CD4-positive, CD25-positive, alpha-beta regulatory T cell (primary cell): ENCODE data around the gene PCSK5. TPM values are rescaled to one million over a fixed set of nuclear protein-coding genes. Genes with fewer than 3 reads are reported as not detected.
"Not testable (repeated sequence)": the region's sequence is repeated elsewhere in the genome, so short reads cannot be mapped to it uniquely, and the experiment has no call there.

Experiments
- ATAC-seq, 2 donors: fragments of 150-1000 bp; cut with Tn5 transposase; one replicate each; pipeline ENCODE4 v1.10.0; 2021; ENCODE audit warnings: low read depth in 2 of 2, moderate number of reproducible peaks in 2 of 2, moderate library complexity in 1 of 2
- DNase-seq, 3 donors: peaks; one replicate each; pipeline versions ENCODE4 v3.0.0 to v3.0.0-alpha.2; 2012 to 2022; ENCODE audit warnings: mixed read lengths in 1 of 3
- H3K27ac ChIP-seq: one replicate; pipeline ENCODE4 v1.7.0; 2013; ENCODE audit warnings: mild to moderate bottlenecking, low read length; ENCODE audit not compliant: insufficient read depth, poor library complexity, severe bottlenecking
- H3K27me3 ChIP-seq: one replicate; pipeline ENCODE4 v1.7.0; 2013; ENCODE audit warnings: low read length; ENCODE audit not compliant: control insufficient read depth, insufficient read depth
- H3K36me3 ChIP-seq: one replicate; pipeline ENCODE4 v1.7.0; 2013; ENCODE audit warnings: mild to moderate bottlenecking, low read length, moderate library complexity; ENCODE audit not compliant: control insufficient read depth, insufficient read depth
- H3K4me1 ChIP-seq: 2 replicates; pipeline ENCODE4 v1.7.0; 2013; ENCODE audit warnings: mild to moderate bottlenecking, low read length; ENCODE audit not compliant: insufficient read depth, control insufficient read depth, poor library complexity, severe bottlenecking
- H3K4me3 ChIP-seq: one replicate; pipeline ENCODE4 v1.7.0; 2013; ENCODE audit warnings: low read depth, mild to moderate bottlenecking, low read length, moderate library complexity
- H3K9me3 ChIP-seq, 2 experiments: 1 replicate in 1 of 2; 2 replicates in 1 of 2; pipeline ENCODE4 v1.7.0; 2013; ENCODE audit warnings: low read length in 2 of 2, mild to moderate bottlenecking in 1 of 2, moderate library complexity in 1 of 2; ENCODE audit not compliant: control insufficient read depth in 2 of 2
- H3K27ac Mint-ChIP-seq, 3 donors: one replicate each; pipeline ENCODE4 v1.8.0; 2020 to 2022; ENCODE audit warnings: mild to moderate bottlenecking in 3 of 3, mixed read lengths in 3 of 3, moderate library complexity in 2 of 3
- H3K27me3 Mint-ChIP-seq: one replicate; pipeline ENCODE4 v1.8.0; 2022; ENCODE audit warnings: mild to moderate bottlenecking, mixed read lengths
- H3K36me3 Mint-ChIP-seq: one replicate; pipeline ENCODE4 v1.8.0; 2020; ENCODE audit warnings: mixed read lengths
- H3K4me1 Mint-ChIP-seq, 4 donors: one replicate each; pipeline ENCODE4 v1.8.0; 2020 to 2022; ENCODE audit warnings: mixed read lengths in 4 of 4, mild to moderate bottlenecking in 1 of 4
- H3K4me3 Mint-ChIP-seq, 4 donors: one replicate each; pipeline ENCODE4 v1.8.0; 2020 to 2022; ENCODE audit warnings: mild to moderate bottlenecking in 4 of 4, mixed read lengths in 4 of 4, moderate library complexity in 3 of 4
- H3K9me3 Mint-ChIP-seq, 7 donors: one replicate each; pipeline ENCODE4 v1.8.0; 2020 to 2022; ENCODE audit warnings: mixed read lengths in 7 of 7, mild to moderate bottlenecking in 3 of 7, moderate library complexity in 2 of 7
- polyA plus RNA-seq, 4 donors: library from polyadenylated mRNA; unstranded; fragments of 300-500 nt; fragmentation: Illumina TruSeq; gene quantifications; one replicate each; pipeline ENCODE4 v1.2.3, GENCODE V29; 2021
- total RNA-seq: library from RNA; stranded (reverse); gene quantifications from one replicate; pipeline ENCODE4 v1.2.3, GENCODE V29; 2022

PCSK5 gene
- total and polyA plus RNA-seq, 5 donors from 2014 or later = 0.47 to 2.7 (median 2.0) TPM

GRCh38 chr9:75855509-75855908, 35.0 kb upstream of the PCSK5 start:
- H3K27ac Mint-ChIP-seq = no peak overlapping the region
- Histone ChIP-seq H3K4me3 (no peak overlapping the region), H3K27me3 (no peaks in the 10 kb centered on the region)

GRCh38 chr9:75858497-75859092, 31.9 kb upstream of the PCSK5 start:
- H3K36me3 ChIP-seq = no peaks in the 10 kb centered on the region
- Mint-ChIP-seq H3K27me3 (peaks cover 8% of the 10 kb centered on the region), H3K27ac (no peak overlapping the region), H3K4me3 (no peak overlapping the region), H3K4me1 (no peaks in the 10 kb centered on the region), H3K36me3 (no peaks in the 10 kb centered on the region), H3K9me3 (no peaks in the 10 kb centered on the region)
- no peaks in the 10 kb centered on the region for H3K27me3 ChIP-seq
- no peaks in the 10 kb centered on the region for H3K9me3 ChIP-seq
- H3K4me3 ChIP-seq = no peak overlapping the region
- H3K27ac ChIP-seq = no peak overlapping the region
- no peaks in the 10 kb centered on the region for H3K4me1 ChIP-seq
- DNase-seq (no peak), ATAC-seq (no peak)

More at GRCh38 chr9:75855509-75855908, 35.0 kb upstream of the PCSK5 start:
- no peaks in the 10 kb centered on the region for H3K4me1 ChIP-seq
- ATAC-seq (no peak), DNase-seq (peak in 1 of 3 donors; percentile 6)
- no peaks in the 10 kb centered on the region for H3K36me3 Mint-ChIP-seq
- H3K36me3 ChIP-seq = no peaks in the 10 kb centered on the region
- no peak overlapping the region for H3K4me3 Mint-ChIP-seq
- H3K9me3 ChIP-seq = no peaks in the 10 kb centered on the region
- no peak overlapping the region for H3K27ac ChIP-seq
- peaks cover 8% of the 10 kb centered on the region for H3K27me3 Mint-ChIP-seq
- H3K4me1 Mint-ChIP-seq = no peaks in the 10 kb centered on the region
- no peaks in the 10 kb centered on the region for H3K9me3 Mint-ChIP-seq

- ATAC-seq (no peak), DNase-seq (no peak)
- Mint-ChIP-seq H3K27ac (no peak overlapping the region), H3K27me3 (peaks cover 5% of the 10 kb centered on the region), H3K36me3 (no peaks in the 10 kb centered on the region), H3K4me3 (no peak overlapping the region), H3K9me3 (no peaks in the 10 kb centered on the region), H3K4me1 (no peaks in the 10 kb centered on the region)
- H3K9me3 ChIP-seq = no peaks in the 10 kb centered on the region
- no peak overlapping the region for H3K4me3 ChIP-seq
- no peaks in the 10 kb centered on the region for H3K36me3 ChIP-seq
- H3K4me1 ChIP-seq = no peaks in the 10 kb centered on the region
- no peaks in the 10 kb centered on the region for H3K27me3 ChIP-seq
- no peak overlapping the region for H3K27ac ChIP-seq
Measured at GRCh38 chr9:75864266-75864665, 26.2 kb upstream of the PCSK5 start.

GRCh38 chr9:75866273-75866871, 24.1 kb upstream of the PCSK5 start:
- Histone ChIP-seq H3K4me3 (no peak overlapping the region), H3K27ac (no peak overlapping the region), H3K27me3 (no peaks in the 10 kb centered on the region), H3K36me3 (no peaks in the 10 kb centered on the region), H3K4me1 (no peaks in the 10 kb centered on the region), H3K9me3 (no peaks in the 10 kb centered on the region)
- Mint-ChIP-seq H3K27me3 (peaks cover 5% of the 10 kb centered on the region), H3K4me3 (no peak overlapping the region), H3K4me1 (peaks cover 0 to 4% (median 0%) of the 10 kb centered on the region in 4 donors), H3K9me3 (no peaks in the 10 kb centered on the region), H3K36me3 (no peaks in the 10 kb centered on the region), H3K27ac (no peak overlapping the region)
- peak in 2 of 3 donors; percentile 39 to 65 for DNase-seq
- no peak for ATAC-seq

GRCh38 chr9:75868526-75868925, 21.9 kb upstream of the PCSK5 start:
- H3K36me3 ChIP-seq, H3K9me3 Mint-ChIP-seq, ATAC-seq, H3K36me3 Mint-ChIP-seq, H3K9me3 ChIP-seq, H3K27me3 Mint-ChIP-seq, H3K4me1 Mint-ChIP-seq, H3K27ac Mint-ChIP-seq, H3K4me3 Mint-ChIP-seq, H3K4me1 ChIP-seq, H3K4me3 ChIP-seq, H3K27me3 ChIP-seq, DNase-seq, H3K27ac ChIP-seq: not testable (repeated sequence)

- no peak for ATAC-seq
- peaks cover 5% of the 10 kb centered on the region for H3K27me3 Mint-ChIP-seq
- Histone ChIP-seq H3K27me3 (no peaks in the 10 kb centered on the region), H3K4me1 (no peaks in the 10 kb centered on the region), H3K9me3 (no peaks in the 10 kb centered on the region), H3K36me3 (no peaks in the 10 kb centered on the region), H3K27ac (no peak overlapping the region), H3K4me3 (no peak overlapping the region)
- DNase-seq = no peak
- H3K4me1 Mint-ChIP-seq = peaks cover 0 to 4% (median 0%) of the 10 kb centered on the region in 4 donors
- no peaks in the 10 kb centered on the region for H3K36me3 Mint-ChIP-seq
- H3K27ac Mint-ChIP-seq = peak overlapping the region in 1 of 3 donors; percentile 34
- H3K4me3 Mint-ChIP-seq = no peak overlapping the region
- peaks cover 0 to 2% (median 0%) of the 10 kb centered on the region in 7 donors for H3K9me3 Mint-ChIP-seq
Measured at GRCh38 chr9:75869236-75869635, 21.2 kb upstream of the PCSK5 start.

GRCh38 chr9:75870450-75870849, 20.0 kb upstream of the PCSK5 start:
- Mint-ChIP-seq H3K36me3 (no peaks in the 10 kb centered on the region), H3K27me3 (peaks cover 5% of the 10 kb centered on the region), H3K27ac (no peak overlapping the region), H3K4me1 (peaks cover 0 to 4% (median 0%) of the 10 kb centered on the region in 4 donors), H3K9me3 (peaks cover 0 to 2% (median 0%) of the 10 kb centered on the region in 7 donors), H3K4me3 (no peak overlapping the region)
- ATAC-seq = no peak
- Histone ChIP-seq H3K36me3 (no peaks in the 10 kb centered on the region), H3K27me3 (no peaks in the 10 kb centered on the region), H3K4me1 (no peaks in the 10 kb centered on the region), H3K27ac (no peak overlapping the region), H3K9me3 (no peaks in the 10 kb centered on the region), H3K4me3 (no peak overlapping the region)
- DNase-seq = no peak

GRCh38 chr9:75871624-75872023, 18.8 kb upstream of the PCSK5 start:
- Histone ChIP-seq H3K4me3 (no peak overlapping the region), H3K4me1 (no peaks in the 10 kb centered on the region), H3K27ac (no peak overlapping the region), H3K9me3 (no peaks in the 10 kb centered on the region), H3K27me3 (no peaks in the 10 kb centered on the region), H3K36me3 (no peaks in the 10 kb centered on the region)
- H3K4me3 Mint-ChIP-seq = no peak overlapping the region
- DNase-seq = no peak
- H3K9me3 Mint-ChIP-seq = peaks cover 0 to 2% (median 0%) of the 10 kb centered on the region in 7 donors
- H3K27me3 Mint-ChIP-seq = peaks cover 1% of the 10 kb centered on the region
- no peak for ATAC-seq
- no peaks in the 10 kb centered on the region for H3K36me3 Mint-ChIP-seq
- H3K27ac Mint-ChIP-seq = no peak overlapping the region
- peaks cover 0 to 4% (median 0%) of the 10 kb centered on the region in 4 donors for H3K4me1 Mint-ChIP-seq
